ENCODE measurements around the gene EEF1AKMT4.

DNA sequence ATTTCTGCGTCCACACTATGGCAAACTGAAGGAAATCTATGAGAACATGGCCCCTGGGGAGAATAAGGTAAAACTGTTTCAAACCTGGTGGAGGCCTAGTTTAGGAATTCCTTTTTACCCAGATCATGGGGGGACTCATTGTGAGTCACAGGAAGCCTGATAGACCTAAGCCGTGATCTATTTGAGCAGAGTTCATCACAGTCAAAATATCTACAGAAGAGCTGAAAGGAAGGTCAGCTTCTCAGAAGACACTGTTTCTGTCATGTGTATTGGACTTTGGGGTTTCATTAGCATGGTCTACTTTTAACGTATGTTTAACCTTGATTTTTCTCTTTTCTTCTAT, 50.9 kb downstream of the EEF1AKMT4 start:
- no peak for TF ChIP-seq CTCF (conservative IDR thresholded peaks at IDR 0.05; ENCODE audit: low read length)
- TF ChIP-seq EZH2phosphoT487 (IDR thresholded peaks at IDR 0.05; ENCODE audit: borderline replicate concordance, low read depth, low read length) = no peak
